Neural cell (in vitro differentiated cells): ENCODE results near the gene BBS4.
"Not testable (repeated sequence)": the region's sequence is repeated elsewhere in the genome, so short reads cannot be mapped to it uniquely, and the experiment has no call there.

ENCODE experiments used
- CTCF ChIP-seq: fragments of 450-650 bp; IDR thresholded peaks from 2 replicates; pipeline ENCODE4 v1.5.1; 2014; ENCODE audit warnings: antibody characterized with exemption, mild to moderate bottlenecking, moderate library complexity; ENCODE audit not compliant: poor library complexity, severe bottlenecking
- EP300 ChIP-seq: fragments of 450-650 bp; conservative IDR thresholded peaks from 2 replicates; pipeline ENCODE4 v1.6.1; 2014; ENCODE audit warnings: antibody characterized with exemption, mild to moderate bottlenecking, moderate library complexity; ENCODE audit not compliant: poor library complexity, severe bottlenecking
- EZH2 ChIP-seq: fragments of 200-600, 300-800 bp; shearing (Covaris generic), sonication (generic); IDR thresholded peaks from 2 replicates; pipeline ENCODE4 v1.6.1; 2014; ENCODE audit warnings: antibody characterized with exemption, low read length, borderline replicate concordance, mild to moderate bottlenecking; ENCODE audit not compliant: insufficient read depth, poor library complexity, severe bottlenecking
- POLR2AphosphoS5 ChIP-seq: IDR thresholded peaks from 2 replicates; pipeline ENCODE4 v1.6.1; 2012
- RAD21 ChIP-seq: fragments of 450-650 bp; conservative IDR thresholded peaks from 2 replicates; pipeline ENCODE4 v1.6.1; 2014; ENCODE audit warnings: antibody characterized with exemption, mild to moderate bottlenecking, moderate library complexity
- REST ChIP-seq: IDR thresholded peaks from 2 replicates; pipeline ENCODE4 v1.6.1; 2012; ENCODE audit warnings: borderline replicate concordance
- SMC3 ChIP-seq: fragments of 450-650 bp; conservative IDR thresholded peaks from 2 replicates; pipeline ENCODE4 v1.6.1; 2014; ENCODE audit warnings: antibody characterized with exemption, mild to moderate bottlenecking, moderate library complexity; ENCODE audit not compliant: poor library complexity

DNA sequence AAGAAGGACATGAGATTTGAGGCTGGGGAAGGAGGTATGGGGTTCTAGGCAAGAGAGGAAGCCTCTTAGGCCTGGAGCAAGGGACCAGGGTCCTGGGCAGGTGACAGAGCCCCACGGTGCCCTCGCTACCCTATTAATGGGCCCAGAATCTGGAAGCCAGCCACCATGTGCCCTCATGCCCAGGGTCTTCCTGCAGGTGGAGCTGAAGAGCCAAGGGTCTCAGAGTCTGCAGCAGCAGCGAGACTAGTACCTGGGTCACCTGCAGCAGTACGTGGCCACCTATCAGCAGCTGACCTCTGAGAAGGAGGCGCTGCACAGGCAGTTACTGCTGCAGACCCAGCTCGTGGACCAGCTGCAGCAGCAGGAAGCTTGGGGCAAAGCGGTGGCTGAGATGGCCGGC lies 22.1 kb upstream of the BBS4 start:
- not testable (repeated sequence) for TF ChIP-seq POLR2AphosphoS5, CTCF, EZH2, RAD21, SMC3, EP300, REST
